ENCODE results near the gene MPL.

- TF ChIP-seq CTCF (IDR thresholded peaks at IDR 0.05; ENCODE audit: low read depth, low read length, missing input control) (no peak), SP1 (IDR thresholded peaks at IDR 0.05) (no peak), MAX (IDR thresholded peaks at IDR 0.05) (no peak), EGR1 (IDR thresholded peaks at IDR 0.05; ENCODE audit: low read depth in 2 of 2) (no peak), REST (IDR thresholded peaks at IDR 0.05) (no peak), FOXA1 (IDR thresholded peaks at IDR 0.05) (no peak), RAD21 (IDR thresholded peaks at IDR 0.05) (no peak), TAF1 (conservative IDR thresholded peaks at IDR 0.05) (no peak), ATF3 (IDR thresholded peaks at IDR 0.05) (no peak), GABPA (IDR thresholded peaks at IDR 0.05 in 1 of 2, conservative IDR thresholded peaks at IDR 0.05 in 1 of 2) (no peak)
These were observed 49.4 kb upstream of the MPL start for GRCh38 chr1:43288058-43288784.
